HepG2 (cell line): Measurements from ENCODE around the gene ING1. TPM values are rescaled to one million over a fixed set of nuclear protein-coding genes. Genes with fewer than 3 reads are reported as not detected.

ENCODE experiments used
- BRF2 ChIP-seq: sonication (generic); formaldehyde crosslinking; IDR thresholded peaks from 2 replicates; pipeline ENCODE4 v1.8.1; 2022; ENCODE audit warnings: mild to moderate bottlenecking, missing genetic modification reagents
- CBX1 ChIP-seq: IDR thresholded peaks from one replicate; pipeline ENCODE4 v1.6.1; 2016; ENCODE audit warnings: antibody characterized with exemption, low read depth
- FOXA3 ChIP-seq: IDR thresholded peaks from 2 replicates; pipeline ENCODE4 v1.6.1; 2016; ENCODE audit warnings: missing genetic modification reagents, missing compliant biosample characterization
- GZF1 ChIP-seq: sonication (generic); formaldehyde crosslinking; IDR thresholded peaks from 2 replicates; pipeline ENCODE4 v1.5.1; 2020; ENCODE audit warnings: mild to moderate bottlenecking, missing genetic modification reagents
- IRX3 ChIP-seq: sonication (generic); formaldehyde crosslinking; IDR thresholded peaks from 2 replicates; pipeline ENCODE4 v1.8.1; 2023; ENCODE audit warnings: mild to moderate bottlenecking, low read depth, missing genetic modification reagents, borderline replicate concordance
- MLX ChIP-seq: IDR thresholded peaks from 2 replicates; pipeline ENCODE4 v1.6.1; 2016
- PTBP1 ChIP-seq: fragments of 200-400 bp; formaldehyde crosslinking; IDR thresholded peaks from 2 replicates; pipeline ENCODE4 v1.6.1; 2018; ENCODE audit warnings: low read length, low read depth; ENCODE audit not compliant: poor library complexity, severe bottlenecking
- TEF ChIP-seq: sonication (generic); formaldehyde crosslinking; IDR thresholded peaks from 2 replicates; pipeline ENCODE4 v1.5.0; 2020; ENCODE audit warnings: missing genetic modification reagents
- TP53 ChIP-seq: sonication (generic); formaldehyde crosslinking; conservative IDR thresholded peaks from 2 replicates; pipeline ENCODE4 v1.4.0; 2020; ENCODE audit warnings: missing genetic modification reagents
- UBTF ChIP-seq: sonication (generic); formaldehyde crosslinking; IDR thresholded peaks from 2 replicates; pipeline ENCODE4 v1.4.0; 2020; ENCODE audit warnings: mild to moderate bottlenecking, missing genetic modification reagents
- ZBTB21 ChIP-seq: sonication (generic); formaldehyde crosslinking; IDR thresholded peaks from 2 replicates; pipeline ENCODE4 v1.4.0; 2020; ENCODE audit warnings: missing genetic modification reagents
- ZNF232 ChIP-seq: sonication (generic); formaldehyde crosslinking; IDR thresholded peaks from 2 replicates; pipeline ENCODE4 v1.4.0; 2020; ENCODE audit warnings: missing genetic modification reagents, borderline replicate concordance
- ZNF549 ChIP-seq: sonication (generic); formaldehyde crosslinking; IDR thresholded peaks from 2 replicates; pipeline ENCODE4 v1.5.0; 2020; ENCODE audit warnings: missing genetic modification reagents
- ZNF576 ChIP-seq: sonication (generic); formaldehyde crosslinking; IDR thresholded peaks from 2 replicates; pipeline ENCODE4 v1.4.0; 2020; ENCODE audit warnings: mild to moderate bottlenecking, missing genetic modification reagents
- ZNF577 ChIP-seq: sonication (generic); formaldehyde crosslinking; IDR thresholded peaks from 2 replicates; pipeline ENCODE4 v1.4.0; 2020; ENCODE audit warnings: mild to moderate bottlenecking, low read depth, missing genetic modification reagents, borderline replicate concordance
- ZNF609 ChIP-seq: sonication (generic); formaldehyde crosslinking; IDR thresholded peaks from 2 replicates; pipeline ENCODE4 v1.4.0; 2020; ENCODE audit warnings: mild to moderate bottlenecking, missing genetic modification reagents, borderline replicate concordance
- ZNF614 ChIP-seq: IDR thresholded peaks from 2 replicates; pipeline ENCODE4 v1.6.1; 2018; ENCODE audit warnings: missing biosample characterization, missing genetic modification reagents, inconsistent platforms, borderline replicate concordance
- ZNF737 ChIP-seq: sonication (generic); formaldehyde crosslinking; IDR thresholded peaks from 2 replicates; pipeline ENCODE4 v1.5.0; 2020; ENCODE audit warnings: missing genetic modification reagents, mild to moderate bottlenecking, borderline replicate concordance
- ZNF772 ChIP-seq: sonication (generic); formaldehyde crosslinking; IDR thresholded peaks from 2 replicates; pipeline ENCODE4 v1.5.0; 2020; ENCODE audit warnings: mild to moderate bottlenecking, missing genetic modification reagents
- polyA plus RNA-seq, 8 experiments: library from polyadenylated mRNA; depleted of rRNA in 3 of 8; stranded (reverse) in 7 of 8; unstranded in 1 of 8; fragments of >200 nt; fragmentation: Illumina TruSeq in 4 of 8; extraction: Trizol in 4 of 8; gene quantifications; 2 replicates each; pipeline versions ENCODE4 v1.2.1 to v1.2.3, GENCODE V29; 2011 to 2016; ENCODE audit warnings: low read depth in 4 of 8, missing spikeins in 1 of 8, mixed read lengths in 1 of 8; ENCODE audit not compliant: insufficient read depth in 1 of 8
- total RNA-seq, 5 experiments: library from RNA; depleted of rRNA; stranded (reverse); fragments of >200 nt; fragmentation: Illumina TruSeq; extraction: Trizol; gene quantifications; 2 replicates each; pipeline ENCODE4 v1.2.3, GENCODE V29; 2016; ENCODE audit warnings: low read depth in 1 of 5

Gene ING1
- total and polyA plus RNA-seq, 2 of the 13 experiments (the other 11 are each of a cell fraction or from before 2014, with no cell fraction given) = 8.1 to 16.1 TPM

- no peak for TF ChIP-seq ZNF609 (CRISPR knock-in tag)
- TF ChIP-seq ZNF577 (CRISPR knock-in tag) = no peak
- 0 out of 2 replicates have a peak, but pooled peaks have one; percentile 5 for TF ChIP-seq MLX (CRISPR knock-in tag)
- TF ChIP-seq ZNF737 (CRISPR knock-in tag) = no peak
- TF ChIP-seq ZNF232 (CRISPR knock-in tag) = peak; percentile 76; the same call in 1 of the 2 replicates
- 0 out of 2 replicates have a peak, but pooled peaks have one; percentile 15 for TF ChIP-seq GZF1 (CRISPR knock-in tag)
- TF ChIP-seq ZNF614 (CRISPR knock-in tag) = no peak
- no peak; the same call in 1 of the 2 replicates for TF ChIP-seq TP53 (CRISPR knock-in tag)
- TF ChIP-seq CBX1 = no peak
- peak; percentile 30 for TF ChIP-seq PTBP1
- TF ChIP-seq IRX3 (CRISPR knock-in tag) = no peak
- TF ChIP-seq ZNF549 = no peak
- TF ChIP-seq ZNF576 = no peak
- TF ChIP-seq ZNF772 (CRISPR knock-in tag) = no peak
- TF ChIP-seq BRF2 = no peak
- TF ChIP-seq UBTF (CRISPR knock-in tag) = peak; percentile 65
- TF ChIP-seq FOXA3 (CRISPR knock-in tag) = no peak
- no peak for TF ChIP-seq ZBTB21 (CRISPR knock-in tag)
- TF ChIP-seq TEF (CRISPR knock-in tag) = no peak
These were observed 2.1 kb downstream of the ING1 start (continued) for GRCh38 chr13:110715395-110716246.
